ENCODE measurements around the gene BBOX1. TPM values are rescaled to one million over a fixed set of nuclear protein-coding genes. Genes with fewer than 3 reads are reported as not detected.

BBOX1 gene
- total RNA-seq: under 0.01 and 0.12 TPM in 2 replicates

GRCh38 chr11:27040302-27041115, at the start of gene BBOX1:
TSS of gene BBOX1 (plus strand) at chr11:27040815. CDS start at chr11:27055431, 14,616 bp downstream.

GRCh38 chr11:26993965-26994457, 46.6 kb upstream of the BBOX1 start, which contains the start of gene FIBIN:
TSS of gene FIBIN (plus strand) at chr11:26994112. CDS start at chr11:26994527, 415 bp downstream.

Other genes starting within 250 kb of the BBOX1 start
- 172 and 178 TPM in 2 replicates for gene FIBIN, start 46.7 kb upstream of the BBOX1 start, total RNA-seq